Measurements from ENCODE around the gene CDH12. TPM values are rescaled to one million over a fixed set of nuclear protein-coding genes. Genes with fewer than 3 reads are reported as not detected.

The CDH12 gene
- total RNA-seq, 1 donor from 2014 or later, result not detected

- intact Hi-C loops (cut with DNase I), result no loop called here
These were observed 356.5 kb downstream of the CDH12 start for GRCh38 chr5:22496666-22497065.

GRCh38 chr5:22495016-22495720 is 358.0 kb downstream of the CDH12 start:
- DNase-seq (ENCODE audit: low spot score), result no peak
- intact Hi-C loops (cut with DNase I), result no loop called here

More at GRCh38 chr5:22496666-22497065, 356.5 kb downstream of the CDH12 start:
- no peak for DNase-seq (ENCODE audit: low spot score)

DNA sequence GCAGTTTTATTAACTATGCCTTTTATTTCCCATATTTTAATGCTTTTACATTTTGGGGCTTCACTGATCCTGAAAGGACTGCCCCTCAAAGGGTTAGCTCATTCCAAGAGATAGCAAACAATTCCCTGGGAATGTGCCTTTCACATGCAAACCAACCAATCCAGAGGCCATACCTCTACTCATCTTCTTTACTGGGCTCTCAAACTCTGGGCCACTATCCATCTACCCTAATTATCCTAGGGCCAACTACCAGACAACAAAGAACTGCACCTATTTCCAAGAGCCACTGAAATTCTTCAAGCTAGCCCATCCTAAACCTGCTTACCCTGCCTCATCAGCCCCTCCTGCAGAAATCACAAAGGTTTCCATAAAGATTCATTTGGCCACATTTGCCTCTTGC is 364.7 kb downstream of the CDH12 start:
- intact Hi-C loops (cut with DNase I), result no loop called here
- DNase-seq (ENCODE audit: low spot score), result no peak

GRCh38 chr5:22480305-22480704 is 372.8 kb downstream of the CDH12 start:
- intact Hi-C loops (cut with DNase I), result no loop called here
- DNase-seq (ENCODE audit: low spot score), result no peak

GRCh38 chr5:22473886-22474285 is 379.3 kb downstream of the CDH12 start:
- no peak for DNase-seq (ENCODE audit: low spot score)
- intact Hi-C loops (cut with DNase I), result no loop called here

- intact Hi-C loops (cut with DNase I), result no loop called here
- DNase-seq (ENCODE audit: low spot score), result no peak
These were observed 382.0 kb downstream of the CDH12 start for GRCh38 chr5:22471154-22471553.

DNA sequence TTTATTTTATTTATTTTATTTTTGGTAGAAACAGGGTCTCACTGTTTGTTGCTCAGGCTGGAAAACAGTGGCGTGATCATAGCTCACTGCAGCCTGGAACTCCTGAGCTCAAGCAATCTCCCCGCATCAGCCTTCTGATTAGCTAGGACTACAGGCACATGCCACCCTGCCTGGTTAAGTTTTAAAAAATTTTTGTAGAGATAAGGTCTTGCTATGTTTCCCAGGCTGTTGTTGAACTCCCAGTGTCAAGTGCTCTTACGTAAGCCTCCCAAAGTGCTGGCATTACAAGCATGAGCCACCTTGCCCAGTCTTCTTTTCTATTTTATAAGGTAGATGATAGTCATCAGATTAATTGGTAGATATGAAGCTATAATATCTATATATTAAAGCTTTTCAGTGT is 382.7 kb downstream of the CDH12 start:
- intact Hi-C loops (cut with DNase I), result no loop called here
- no peak for DNase-seq (ENCODE audit: low spot score)

- intact Hi-C loops (cut with DNase I), result no loop called here
- DNase-seq (ENCODE audit: low spot score), result no peak
These were observed 387.5 kb downstream of the CDH12 start for GRCh38 chr5:22465616-22466015.

GRCh38 chr5:22465177-22465576 is 388.0 kb downstream of the CDH12 start:
- DNase-seq (ENCODE audit: low spot score), result no peak
- intact Hi-C loops (cut with DNase I), result no loop called here

DNA sequence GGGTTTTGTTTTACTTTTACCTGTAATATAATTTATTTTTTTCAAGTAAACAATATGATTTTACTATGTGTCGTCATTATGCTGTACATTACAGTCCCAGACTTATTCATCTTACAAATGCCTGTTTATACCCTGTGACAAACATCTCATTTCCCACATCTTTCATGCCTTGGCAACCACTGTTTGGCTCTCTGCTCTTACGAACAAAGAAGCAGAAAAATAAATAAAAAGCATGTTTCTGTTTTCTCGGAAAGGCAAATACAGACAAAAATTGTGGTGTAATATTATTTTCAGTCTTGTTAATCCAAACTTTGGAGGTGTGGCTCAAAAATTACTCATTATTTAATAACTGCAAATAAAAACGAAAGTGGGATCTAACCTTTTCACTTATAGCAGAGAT is 393.0 kb downstream of the CDH12 start:
- no peak for DNase-seq (ENCODE audit: low spot score)
- intact Hi-C loops (cut with DNase I), result no loop called here

GRCh38 chr5:22432905-22433304 is 420.2 kb downstream of the CDH12 start:
- no peak for DNase-seq (ENCODE audit: low spot score)

GRCh38 chr5:22431840-22432239 is 421.3 kb downstream of the CDH12 start:
- DNase-seq (ENCODE audit: low spot score), result no peak
- intact Hi-C loops (cut with DNase I), result no loop called here

More at GRCh38 chr5:22432905-22433304, 420.2 kb downstream of the CDH12 start:
- intact Hi-C loops (cut with DNase I), result no loop called here

- intact Hi-C loops (cut with DNase I), result no loop called here
- DNase-seq (ENCODE audit: low spot score), result no peak
These were observed 421.7 kb downstream of the CDH12 start for GRCh38 chr5:22431406-22431805.

GRCh38 chr5:22411554-22412349 is 441.4 kb downstream of the CDH12 start:
- no peak for DNase-seq (ENCODE audit: low spot score)
- intact Hi-C loops (cut with DNase I), result no loop called here

- no peak for DNase-seq (ENCODE audit: low spot score)
- intact Hi-C loops (cut with DNase I), result no loop called here
These were observed 461.2 kb downstream of the CDH12 start for GRCh38 chr5:22391956-22392355.

DNA sequence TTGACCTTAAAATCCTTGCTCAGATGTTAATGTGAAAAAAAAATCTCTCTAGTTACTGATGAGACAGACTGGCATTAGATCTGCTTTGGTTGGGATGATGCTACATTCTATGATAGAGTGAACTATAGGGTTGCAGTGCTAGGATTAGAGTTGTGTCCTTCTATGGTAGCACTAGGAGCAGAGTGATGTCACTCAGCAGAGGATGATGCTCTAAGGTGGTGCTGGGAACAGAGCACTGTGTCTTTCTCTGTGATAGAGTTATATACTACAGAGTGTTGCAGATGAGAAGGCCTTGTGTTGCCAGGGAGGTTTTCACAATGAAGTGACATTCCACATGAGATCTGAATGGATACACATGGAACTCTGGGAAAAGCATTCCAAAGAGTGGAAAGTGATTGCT is 462.3 kb downstream of the CDH12 start:
- DNase-seq (ENCODE audit: low spot score), result no peak
- intact Hi-C loops (cut with DNase I), result no loop called here

DNA sequence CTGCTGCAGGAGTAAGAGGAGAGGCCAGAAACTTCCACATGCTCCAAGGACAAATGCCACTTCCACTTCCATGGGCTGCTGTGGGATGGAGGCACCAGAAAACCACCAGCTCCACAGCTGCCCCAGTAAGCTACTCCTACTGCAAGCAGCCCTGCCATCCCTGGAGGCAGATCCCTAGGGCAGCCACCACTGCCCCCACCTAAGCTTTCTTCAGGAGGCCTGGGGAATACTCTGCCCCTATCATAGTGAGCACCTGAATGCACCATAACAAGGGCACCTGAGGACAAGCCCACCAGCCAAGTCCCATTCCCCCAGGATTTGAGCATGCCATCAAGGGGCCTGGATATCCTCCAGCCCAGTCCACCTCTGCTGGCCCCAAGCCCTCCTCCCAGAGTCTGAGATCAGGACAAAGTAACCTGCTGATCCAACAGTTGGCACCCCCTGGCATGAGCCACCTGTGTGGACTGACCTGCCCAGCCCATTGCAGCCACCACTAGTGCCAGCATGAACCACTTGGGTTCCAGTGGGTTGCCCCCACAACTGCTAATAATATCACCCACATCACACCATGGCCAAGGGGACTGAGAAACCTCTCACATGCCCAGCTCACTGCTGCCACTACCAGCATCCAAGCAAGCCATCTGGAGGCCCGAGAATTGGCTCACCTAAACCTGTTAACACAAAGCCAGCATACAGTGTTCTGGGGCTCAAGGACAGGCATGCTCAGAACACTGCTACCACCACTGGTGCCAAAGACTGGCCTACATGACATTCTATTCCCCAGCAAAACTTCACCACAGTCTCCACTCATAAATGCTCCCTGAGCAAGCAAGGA is 480.1 kb downstream of the CDH12 start:
- intact Hi-C loops (cut with DNase I), result no loop called here
- no peak for DNase-seq (ENCODE audit: low spot score)

- intact Hi-C loops (cut with DNase I), result no loop called here
- DNase-seq (ENCODE audit: low spot score), result no peak
These were observed 480.8 kb downstream of the CDH12 start for GRCh38 chr5:22372376-22372775.

DNA sequence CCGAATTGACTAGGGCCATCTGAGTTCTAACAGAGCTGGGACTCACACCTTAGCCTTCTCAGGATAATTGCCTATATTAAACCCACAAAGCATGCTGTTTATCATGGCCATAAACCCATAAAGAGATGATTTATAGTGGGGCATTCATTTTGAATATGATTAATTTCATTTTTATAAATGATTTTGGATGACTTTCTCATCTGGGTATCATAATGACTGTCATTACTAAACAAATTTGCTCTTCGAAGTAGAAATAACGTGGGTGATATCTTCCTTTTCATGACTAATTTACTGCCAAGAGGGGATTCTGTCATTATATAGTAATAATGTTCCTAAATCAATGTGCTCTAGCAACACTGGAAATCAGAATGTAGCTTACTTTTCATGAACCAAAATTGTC is 498.2 kb downstream of the CDH12 start:
- DNase-seq (ENCODE audit: low spot score), result no peak
- intact Hi-C loops (cut with DNase I), result no loop called here

DNA sequence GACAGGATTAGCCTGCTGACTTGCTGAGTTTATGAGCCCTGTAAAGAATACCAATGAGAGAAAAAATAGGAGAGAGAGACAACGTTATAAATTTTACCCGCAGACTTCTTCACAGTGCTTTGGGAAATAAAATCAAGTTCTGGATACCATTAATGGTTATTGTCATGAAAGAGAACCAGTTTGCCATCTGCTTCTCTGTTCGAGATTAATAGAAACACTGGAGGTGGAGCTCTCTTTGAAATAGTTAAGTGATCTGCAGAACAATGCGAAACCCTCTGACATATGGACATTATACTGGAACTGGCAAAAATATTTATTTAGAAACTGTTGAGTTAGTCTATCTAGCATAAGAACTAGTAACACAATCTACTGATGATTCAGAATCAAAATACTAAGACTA is 500.7 kb downstream of the CDH12 start:
- intact Hi-C loops (cut with DNase I), result no loop called here

More for the DNA sequence above, 500.7 kb downstream of the CDH12 start:
- DNase-seq (ENCODE audit: low spot score), result no peak

All from cardiac septum (tissue), 1 donor.